ENCODE results near the gene SLU7. TPM values are rescaled to one million over a fixed set of nuclear protein-coding genes. Genes with fewer than 3 reads are reported as not detected.

Gene SLU7
- total and polyA plus RNA-seq, 4 donors = 26.7 to 35.6 (median 34.8) TPM

DNA sequence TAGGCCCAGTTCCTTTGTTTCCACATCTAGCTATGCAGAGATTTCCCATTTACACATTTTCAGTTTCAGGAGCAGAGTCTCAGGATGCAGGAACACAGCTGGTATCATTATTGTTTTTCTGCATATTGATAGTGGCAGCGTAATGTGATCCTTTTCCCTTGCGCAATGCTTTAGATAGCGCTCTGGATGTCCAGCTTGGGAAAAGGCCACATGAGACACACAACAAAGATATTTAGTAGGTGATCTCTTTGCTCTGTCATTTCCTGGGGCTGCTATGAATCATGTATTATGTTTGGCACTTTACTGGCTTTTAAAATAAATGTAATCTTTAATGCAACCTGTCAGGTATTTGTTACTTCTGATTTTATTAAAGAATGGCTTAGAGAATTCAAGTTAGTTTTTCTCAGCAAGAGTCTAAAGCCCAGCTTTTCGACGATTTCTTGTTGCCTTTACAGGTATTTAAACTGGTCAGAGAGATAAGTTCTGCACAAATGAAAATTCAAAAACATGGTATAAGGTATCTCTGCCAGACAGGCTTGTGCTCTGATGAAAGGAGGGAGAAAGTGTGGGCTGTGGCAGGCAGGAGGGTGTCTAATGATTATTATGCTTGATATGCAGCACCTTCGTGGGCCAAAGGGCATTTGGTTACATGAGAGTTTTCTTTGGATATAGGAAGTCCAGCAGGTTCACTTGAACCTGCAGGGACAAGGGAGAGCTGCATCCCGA is 45.0 kb upstream of the SLU7 start:
- Histone ChIP-seq H3K27me3 (ENCODE audit: control insufficient read depth in 3 of 3, insufficient read depth in 3 of 3, low read length in 2 of 3) (no peaks in the 10 kb centered on the region), H3K4me3 (no peak overlapping the region), H3K9ac (ENCODE audit: insufficient read depth in 1 of 2, low read length in 2 of 2) (no peak overlapping the region), H3K4me1 (ENCODE audit: control insufficient read depth in 5 of 5, insufficient read depth in 5 of 5, low read length in 5 of 5) (peaks cover 0 to 5% (median 1%) of the 10 kb centered on the region in 5 donors), H3K9me3 (ENCODE audit: control insufficient read depth in 4 of 4, insufficient read depth in 3 of 4, low read length in 3 of 4) (no peaks in the 10 kb centered on the region), H3K27ac (ENCODE audit: low read depth in 1 of 2, low read length in 1 of 2) (no peak overlapping the region), H3K36me3 (ENCODE audit: control insufficient read depth in 4 of 4, insufficient read depth in 4 of 4, low read length in 4 of 4) (no peaks in the 10 kb centered on the region)
- WGBS, 2 donors = 66 to 68% methylated on average over 7 of the region's 7 CpGs
- TF ChIP-seq, protein P1, sequence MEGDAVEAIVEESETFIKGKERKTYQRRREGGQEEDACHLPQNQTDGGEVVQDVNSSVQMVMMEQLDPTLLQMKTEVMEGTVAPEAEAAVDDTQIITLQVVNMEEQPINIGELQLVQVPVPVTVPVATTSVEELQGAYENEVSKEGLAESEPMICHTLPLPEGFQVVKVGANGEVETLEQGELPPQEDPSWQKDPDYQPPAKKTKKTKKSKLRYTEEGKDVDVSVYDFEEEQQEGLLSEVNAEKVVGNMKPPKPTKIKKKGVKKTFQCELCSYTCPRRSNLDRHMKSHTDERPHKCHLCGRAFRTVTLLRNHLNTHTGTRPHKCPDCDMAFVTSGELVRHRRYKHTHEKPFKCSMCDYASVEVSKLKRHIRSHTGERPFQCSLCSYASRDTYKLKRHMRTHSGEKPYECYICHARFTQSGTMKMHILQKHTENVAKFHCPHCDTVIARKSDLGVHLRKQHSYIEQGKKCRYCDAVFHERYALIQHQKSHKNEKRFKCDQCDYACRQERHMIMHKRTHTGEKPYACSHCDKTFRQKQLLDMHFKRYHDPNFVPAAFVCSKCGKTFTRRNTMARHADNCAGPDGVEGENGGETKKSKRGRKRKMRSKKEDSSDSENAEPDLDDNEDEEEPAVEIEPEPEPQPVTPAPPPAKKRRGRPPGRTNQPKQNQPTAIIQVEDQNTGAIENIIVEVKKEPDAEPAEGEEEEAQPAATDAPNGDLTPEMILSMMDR (IDR thresholded peaks at IDR 0.05; ENCODE audit: control extremely low read depth, extremely low read depth) = no peak
- DNase-seq (peak in 1 of 3 donors; percentile 26), ATAC-seq (ENCODE audit: insufficient read depth, low FRiP score) (no peak)

DNA sequence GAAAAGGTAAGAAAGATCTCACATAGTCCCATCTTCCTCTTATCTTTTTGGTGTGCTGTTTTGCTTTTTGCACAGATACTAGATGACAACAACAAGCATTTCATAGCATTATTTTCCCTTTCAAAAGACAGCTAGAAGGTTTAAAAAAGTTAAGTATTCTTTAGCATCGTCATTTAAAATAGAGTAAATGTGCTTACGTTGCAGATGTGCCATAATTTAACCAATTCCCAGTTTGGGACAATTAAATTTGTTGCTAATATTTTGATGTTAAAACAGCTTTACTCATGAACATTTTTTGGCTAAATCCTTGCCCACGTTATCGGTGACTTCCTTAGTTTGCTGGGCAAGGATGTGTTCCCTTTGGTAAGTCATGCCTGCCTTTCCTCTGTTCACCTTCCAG is 44.3 kb upstream of the SLU7 start:
- Histone ChIP-seq H3K9me3 (ENCODE audit: control insufficient read depth in 4 of 4, insufficient read depth in 3 of 4, low read length in 3 of 4) (no peaks in the 10 kb centered on the region), H3K27ac (ENCODE audit: low read depth in 1 of 2, low read length in 1 of 2) (no peak overlapping the region), H3K4me3 (no peak overlapping the region), H3K27me3 (ENCODE audit: control insufficient read depth in 3 of 3, insufficient read depth in 3 of 3, low read length in 2 of 3) (no peaks in the 10 kb centered on the region), H3K4me1 (ENCODE audit: control insufficient read depth in 5 of 5, insufficient read depth in 5 of 5, low read length in 5 of 5) (peaks cover 0 to 5% (median 1%) of the 10 kb centered on the region in 5 donors), H3K9ac (ENCODE audit: insufficient read depth in 1 of 2, low read length in 2 of 2) (no peak overlapping the region), H3K36me3 (ENCODE audit: control insufficient read depth in 4 of 4, insufficient read depth in 4 of 4, low read length in 4 of 4) (no peaks in the 10 kb centered on the region)
- DNase-seq (no peak), ATAC-seq (ENCODE audit: insufficient read depth, low FRiP score) (no peak)
- TF ChIP-seq, protein P1 (IDR thresholded peaks at IDR 0.05; ENCODE audit: control extremely low read depth, extremely low read depth) = no peak
- 93% methylated on average over 4 of the region's 4 CpGs for WGBS, 2 donors

DNA sequence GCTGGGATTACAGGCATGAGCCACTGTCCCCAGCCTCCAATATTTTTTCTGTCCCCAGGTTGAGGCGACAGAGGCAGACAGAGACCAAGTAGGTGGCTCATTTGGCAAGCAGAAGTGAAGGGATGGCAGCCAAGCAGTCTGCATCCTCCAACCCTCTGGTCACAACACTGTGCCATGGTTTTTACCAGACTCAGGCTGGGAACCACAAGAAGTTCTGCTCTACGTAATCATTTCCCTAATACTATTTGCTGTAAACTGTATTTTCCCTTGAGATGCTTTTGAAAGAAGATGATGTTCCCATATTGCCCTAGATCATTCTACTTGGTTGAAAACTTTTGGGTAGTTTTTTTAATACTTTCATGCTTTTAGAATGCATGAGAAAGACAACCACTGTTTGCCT is 43.3 kb upstream of the SLU7 start:
- DNase-seq = no peak
- 77 to 85% methylated on average over 2 of the region's 2 CpGs for WGBS, 2 donors
- ATAC-seq (ENCODE audit: insufficient read depth, low FRiP score) = no peak
- no peak overlapping the region for H3K4me3 ChIP-seq
- no peak overlapping the region for H3K27ac ChIP-seq (ENCODE audit: low read depth in 1 of 2, low read length in 1 of 2)
- TF ChIP-seq, protein P1 (IDR thresholded peaks at IDR 0.05; ENCODE audit: control extremely low read depth, extremely low read depth) = no peak
- no peaks in the 10 kb centered on the region for H3K27me3 ChIP-seq (ENCODE audit: control insufficient read depth in 3 of 3, insufficient read depth in 3 of 3, low read length in 2 of 3)
- peaks cover 0 to 3% (median 0%) of the 10 kb centered on the region in 5 donors for H3K4me1 ChIP-seq (ENCODE audit: control insufficient read depth in 5 of 5, insufficient read depth in 5 of 5, low read length in 5 of 5)
- H3K36me3 ChIP-seq (ENCODE audit: control insufficient read depth in 4 of 4, insufficient read depth in 4 of 4, low read length in 4 of 4) = no peaks in the 10 kb centered on the region
- no peaks in the 10 kb centered on the region for H3K9me3 ChIP-seq (ENCODE audit: control insufficient read depth in 4 of 4, insufficient read depth in 3 of 4, low read length in 3 of 4)
- no peak overlapping the region for H3K9ac ChIP-seq (ENCODE audit: insufficient read depth in 1 of 2, low read length in 2 of 2)

DNA sequence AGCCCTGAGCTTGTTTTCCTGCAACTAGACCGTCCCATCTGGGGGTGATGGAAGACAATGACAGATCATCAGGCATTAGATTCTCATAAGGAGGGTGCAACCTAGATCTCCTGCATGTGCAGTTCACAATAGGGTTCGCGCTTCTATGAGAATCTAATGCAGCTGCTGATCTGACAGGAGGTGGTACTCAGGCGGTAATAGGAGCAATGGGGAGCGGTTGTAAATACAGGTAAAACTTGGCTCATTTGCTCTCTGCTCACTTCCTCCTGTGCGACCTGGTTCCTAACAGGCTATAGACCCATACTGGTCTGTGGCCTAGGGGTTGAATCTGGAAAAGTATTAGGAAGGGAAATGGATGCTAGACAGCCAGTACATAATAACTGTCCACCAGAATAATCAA is 42.5 kb upstream of the SLU7 start:
- Histone ChIP-seq H3K9ac (ENCODE audit: insufficient read depth in 1 of 2, low read length in 2 of 2) (no peak overlapping the region), H3K9me3 (ENCODE audit: control insufficient read depth in 4 of 4, insufficient read depth in 3 of 4, low read length in 3 of 4) (no peaks in the 10 kb centered on the region), H3K4me1 (ENCODE audit: control insufficient read depth in 5 of 5, insufficient read depth in 5 of 5, low read length in 5 of 5) (no peaks in the 10 kb centered on the region), H3K36me3 (ENCODE audit: control insufficient read depth in 4 of 4, insufficient read depth in 4 of 4, low read length in 4 of 4) (no peaks in the 10 kb centered on the region), H3K27ac (ENCODE audit: low read depth in 1 of 2, low read length in 1 of 2) (no peak overlapping the region), H3K27me3 (ENCODE audit: control insufficient read depth in 3 of 3, insufficient read depth in 3 of 3, low read length in 2 of 3) (no peaks in the 10 kb centered on the region), H3K4me3 (no peak overlapping the region)
- DNase-seq = no peak
- ATAC-seq (ENCODE audit: insufficient read depth, low FRiP score) = no peak
- WGBS, 2 donors = 83 to 88% methylated on average over 6 of the region's 6 CpGs
- TF ChIP-seq, protein P1 (IDR thresholded peaks at IDR 0.05; ENCODE audit: control extremely low read depth, extremely low read depth) = no peak

Measured in lung (tissue), 12 donors.